Breast epithelium (tissue), 3 donors: ENCODE measurements around the gene COMT.

Experiments
- CTCF ChIP-seq, 3 donors: fragments of 450-650 bp; IDR thresholded peaks; one replicate each; pipeline ENCODE4 v1.5.1; 2016 to 2017; ENCODE audit warnings: antibody characterized with exemption in 3 of 3, mild to moderate bottlenecking in 3 of 3, moderate library complexity in 3 of 3
- POLR2A ChIP-seq: fragments of 450-650 bp; IDR thresholded peaks from one replicate; pipeline ENCODE4 v1.6.1; 2016; ENCODE audit warnings: antibody characterized with exemption, mild to moderate bottlenecking, moderate library complexity
- POLR2AphosphoS5 ChIP-seq, 3 donors: sonication (generic); formaldehyde crosslinking; IDR thresholded peaks; one replicate each; pipeline ENCODE4 v1.6.1; 2017; ENCODE audit warnings: antibody characterized with exemption in 3 of 3

DNA sequence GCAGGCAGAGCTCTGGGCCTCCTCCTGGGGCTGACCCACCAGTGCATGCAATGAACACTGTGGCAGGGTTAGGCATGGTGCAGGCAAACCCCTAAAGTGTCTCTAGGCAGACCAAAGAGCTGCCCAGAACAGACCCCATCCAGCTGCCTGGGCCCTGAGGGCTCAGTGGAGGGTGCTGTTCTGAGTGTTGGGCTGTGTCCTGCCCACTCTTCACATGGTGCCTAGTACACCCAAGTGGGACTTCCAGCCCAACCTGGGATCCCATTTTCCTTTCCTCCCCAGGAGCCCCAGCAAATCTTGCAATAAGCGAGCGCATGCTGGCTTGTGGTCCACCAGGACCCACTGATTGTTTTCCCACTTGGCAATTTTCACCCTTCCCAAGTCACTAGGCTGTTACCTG is 48.6 kb downstream of the COMT start:
- TF ChIP-seq POLR2A (no peak), CTCF (IDR thresholded peaks at IDR 0.05) (no peak), POLR2AphosphoS5 (IDR thresholded peaks at IDR 0.05) (no peak)
